ENCODE results near the gene PAGE4.
A peak's percentile ranks its signal among the peaks of the same experiment; 100 is the strongest.

PAGE4 gene

DNA sequence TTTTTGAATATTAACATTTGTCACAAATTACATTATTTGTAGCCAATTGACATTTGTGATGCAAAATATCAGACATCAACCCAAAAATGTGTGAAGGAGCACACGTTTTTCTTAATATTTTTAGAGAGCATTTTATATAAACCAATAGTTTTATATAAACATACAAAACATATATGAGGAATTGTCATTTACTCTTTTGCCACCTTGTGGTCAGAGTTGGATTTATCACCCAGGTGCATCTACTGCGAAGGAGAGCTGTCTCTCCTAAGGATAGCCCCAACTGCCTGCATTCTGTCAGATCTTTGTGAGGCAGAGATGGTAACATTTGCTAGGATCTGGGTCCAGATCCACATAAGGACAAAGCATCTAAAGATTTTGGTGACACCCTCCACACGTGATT is 47.6 kb downstream of the PAGE4 start:
- DNase-seq (ENCODE audit: low spot score): peak; percentile 65

DNA sequence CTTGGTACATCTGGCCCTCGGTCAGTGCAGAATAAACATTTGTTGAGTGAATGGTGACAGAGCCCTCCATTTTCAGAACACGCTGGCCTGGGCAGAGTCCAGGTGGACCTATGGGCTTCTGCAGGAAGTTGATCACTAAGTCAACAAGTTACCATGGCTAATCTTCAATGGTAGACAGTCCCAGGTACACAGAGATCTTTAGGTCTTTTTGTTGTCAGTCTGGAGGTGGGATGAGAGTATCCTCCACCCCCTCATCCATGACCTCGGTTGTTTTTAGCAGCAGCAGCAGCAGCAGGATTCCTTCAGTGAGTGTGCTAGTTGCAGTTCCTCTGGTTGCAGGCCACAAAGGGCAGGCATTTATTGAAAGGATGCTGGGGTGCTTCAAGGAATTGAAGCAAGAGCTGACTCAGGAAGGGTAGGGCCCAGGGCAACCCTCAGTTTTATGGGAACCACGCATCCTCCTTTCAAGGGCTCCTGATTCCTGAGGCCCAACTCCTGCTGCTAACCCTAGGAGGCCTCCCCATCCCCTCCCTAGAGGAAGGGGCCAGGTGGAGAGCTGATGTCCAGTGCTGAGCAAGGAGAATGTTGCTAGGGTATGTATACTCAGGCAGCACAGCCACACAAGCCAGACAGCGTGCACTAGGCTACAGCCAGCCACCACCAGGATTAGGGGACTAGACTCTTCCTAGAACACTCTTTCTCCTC is 48.4 kb downstream of the PAGE4 start:
- DNase-seq (ENCODE audit: low spot score): no peak

DNA sequence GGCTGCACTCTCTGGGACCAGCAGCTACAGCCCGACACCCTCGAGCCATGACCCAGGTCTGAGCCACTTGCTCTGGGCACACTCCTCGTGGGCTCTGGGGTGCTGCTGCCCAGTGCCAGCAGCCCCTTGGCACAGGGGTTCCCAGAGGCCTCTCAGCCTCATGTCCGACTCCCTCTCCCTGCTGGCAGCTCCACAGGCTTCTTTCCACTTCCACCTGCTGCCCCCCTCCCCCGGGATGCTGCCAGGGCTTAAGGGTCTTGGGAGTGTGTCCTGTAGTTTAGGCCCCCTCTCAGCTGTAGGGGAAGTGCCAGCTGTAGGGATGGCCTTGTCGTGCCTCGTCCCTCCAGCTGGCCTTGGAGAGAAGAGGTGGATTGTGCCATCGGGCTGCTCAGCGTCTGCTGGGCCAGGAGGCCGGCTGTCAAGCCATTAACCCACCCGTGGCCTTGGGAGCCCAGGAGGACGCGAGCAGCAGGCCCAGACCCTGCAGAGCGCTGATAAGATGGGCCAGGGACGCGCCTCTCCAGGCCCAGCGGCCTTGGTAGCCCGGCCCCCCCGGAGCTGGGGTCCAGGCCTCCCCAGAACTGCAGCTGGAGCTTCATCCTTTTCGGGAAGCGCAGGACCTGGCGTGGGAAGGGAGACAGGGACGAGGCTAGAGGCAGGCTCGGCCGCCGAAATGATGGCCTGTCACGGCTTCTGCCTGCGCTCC is 49.2 kb downstream of the PAGE4 start:
- no peak for DNase-seq (ENCODE audit: low spot score)

DNA sequence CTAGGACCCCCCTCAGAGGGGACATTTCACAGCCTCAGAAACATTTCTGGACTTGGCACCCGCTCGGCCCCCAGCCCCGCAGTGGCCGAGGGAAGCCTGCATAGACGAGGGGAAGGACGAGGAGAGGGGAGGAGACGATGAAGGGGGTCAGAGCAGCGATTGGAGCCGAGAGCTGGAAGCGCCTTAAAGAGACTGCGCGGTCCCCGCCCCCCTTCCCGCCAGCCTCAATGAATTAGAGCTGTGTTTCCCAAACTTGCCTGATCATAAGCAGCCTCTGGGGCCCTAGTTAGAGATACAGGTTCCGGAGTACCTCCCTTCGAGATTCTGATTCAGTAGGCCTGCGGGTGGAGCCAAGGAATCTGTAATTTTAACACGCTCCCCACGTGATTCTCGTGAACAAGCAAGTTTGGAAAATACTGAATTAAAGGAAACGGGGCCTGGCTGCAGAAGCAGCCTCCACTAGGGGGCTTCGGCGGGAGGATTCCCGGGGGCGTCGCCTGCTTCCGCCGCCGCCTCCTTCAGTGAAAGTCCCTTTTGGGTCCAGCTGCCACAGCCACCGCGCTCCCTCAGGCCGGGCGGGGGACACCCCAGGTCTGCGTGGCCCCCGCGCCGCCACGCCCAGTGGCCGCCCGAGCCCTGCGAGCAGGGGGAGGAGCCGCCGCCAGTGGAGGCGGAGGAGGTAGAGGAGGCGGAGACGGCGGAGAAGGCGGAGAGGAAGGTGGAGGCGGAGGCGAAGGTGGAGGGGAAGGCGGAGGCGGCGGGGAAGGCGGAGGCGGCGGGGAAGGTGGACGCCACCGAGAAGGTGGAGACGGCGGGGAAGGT is 49.9 kb downstream of the PAGE4 start, which contains the start of gene USP27X:
Gene USP27X, plus strand, starts transcription at position 651 of the 822 bp plus-strand sequence. CDS start 824 bp downstream, outside the sequence.
- DNase-seq (ENCODE audit: low spot score): peak; percentile 79

DNA sequence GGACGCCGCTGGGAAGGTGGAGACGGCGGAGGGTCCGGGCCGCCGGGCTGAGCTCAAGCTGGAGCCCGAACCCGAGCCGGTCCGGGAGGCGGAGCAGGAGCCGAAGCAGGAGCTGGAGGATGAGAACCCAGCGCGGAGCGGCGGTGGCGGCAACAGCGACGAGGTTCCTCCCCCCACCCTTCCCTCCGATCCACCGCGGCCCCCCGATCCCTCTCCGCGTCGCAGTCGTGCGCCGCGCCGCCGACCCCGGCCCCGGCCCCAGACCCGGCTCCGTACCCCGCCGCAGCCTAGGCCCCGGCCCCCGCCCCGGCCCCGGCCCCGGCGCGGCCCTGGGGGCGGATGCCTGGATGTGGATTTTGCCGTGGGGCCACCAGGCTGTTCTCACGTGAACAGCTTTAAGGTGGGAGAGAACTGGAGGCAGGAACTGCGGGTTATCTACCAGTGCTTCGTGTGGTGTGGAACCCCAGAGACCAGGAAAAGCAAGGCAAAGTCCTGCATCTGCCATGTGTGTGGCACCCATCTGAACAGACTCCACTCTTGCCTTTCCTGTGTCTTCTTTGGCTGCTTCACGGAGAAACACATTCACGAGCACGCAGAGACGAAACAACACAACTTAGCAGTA is 50.7 kb downstream of the PAGE4 start:
- DNase-seq (ENCODE audit: low spot score): peak; percentile 2

DNA sequence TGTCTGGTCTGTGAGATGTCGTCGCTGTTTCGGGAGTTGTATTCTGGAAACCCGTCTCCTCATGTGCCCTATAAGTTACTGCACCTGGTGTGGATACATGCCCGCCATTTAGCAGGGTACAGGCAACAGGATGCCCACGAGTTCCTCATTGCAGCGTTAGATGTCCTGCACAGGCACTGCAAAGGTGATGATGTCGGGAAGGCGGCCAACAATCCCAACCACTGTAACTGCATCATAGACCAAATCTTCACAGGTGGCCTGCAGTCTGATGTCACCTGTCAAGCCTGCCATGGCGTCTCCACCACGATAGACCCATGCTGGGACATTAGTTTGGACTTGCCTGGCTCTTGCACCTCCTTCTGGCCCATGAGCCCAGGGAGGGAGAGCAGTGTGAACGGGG is 51.6 kb downstream of the PAGE4 start:
- no peak for DNase-seq (ENCODE audit: low spot score)

All from NAMALWA (cell line).